HCT116 (cell line): ENCODE data around the gene GATM. TPM values are rescaled to one million over a fixed set of nuclear protein-coding genes. Genes with fewer than 3 reads are reported as not detected.

Source experiments
- ATAC-seq: fragments of 200-7000 bp; cut with Tn5 transposase; 2 replicates; pipeline ENCODE4 v1.9.1; 2020; ENCODE audit warnings: mild to moderate bottlenecking, moderate library complexity
- BruUV-seq: library from RNA; stranded (reverse); fragments of 400-500 nt; replicated peaks from 2 replicates; lab custom pipeline; 2021; lab: Mats Ljungman, UMichigan
- CTCF ChIA-PET: fragments of 300-600 bp; sonication (Branson Sonifier 250); formaldehyde crosslinking; loops from one replicate; lab custom pipeline; 2021; ENCODE audit warnings: antibody characterized with exemption; lab: Charles Lee
- POLR2A ChIA-PET: fragments of 300-600, 350-600 bp; sonication (Branson Sonifier 250); formaldehyde crosslinking; loops from one replicate; lab custom pipeline; 2021; ENCODE audit warnings: antibody characterized with exemption; lab: Charles Lee
- RAD21 ChIA-PET, 2 experiments: fragments of 300-600 bp; sonication (Branson Sonifier 250); formaldehyde crosslinking; loops; one replicate each; lab custom pipeline; 2023; ENCODE audit warnings: low total read pairs in 2 of 2; ENCODE audit not compliant: uncharacterized antibody in 2 of 2, unreplicated experiment in 2 of 2, low non-redundant PET in 1 of 2; lab: Charles Lee
- DNase-seq: peaks from one replicate; pipeline ENCODE4 v3.0.0-alpha.2; 2010; ENCODE audit warnings: low read depth, low spot score
- H2AFZ ChIP-seq: fragments of 200-600 bp; shearing (Covaris generic), sonication (generic); 2 replicates; pipeline ENCODE4 v1.6.1; 2017; ENCODE audit warnings: low read depth, mixed run types, mixed read lengths, antibody characterized with exemption, low read length; ENCODE audit not compliant: poor library complexity, severe bottlenecking
- H3K27ac ChIP-seq: 2 replicates; pipeline ENCODE4 v1.5.1; 2012; ENCODE audit warnings: low read depth, low read length
- H3K27me3 ChIP-seq: fragments of 200-600 bp; sonication (generic); 2 replicates; pipeline ENCODE4 v1.6.1; 2016; ENCODE audit warnings: mixed run types, low read length, mixed read lengths; ENCODE audit not compliant: insufficient read depth
- H3K36me3 ChIP-seq, 2 experiments: fragments of 200-500 bp in 1 of 2; fragments of 200-600 bp in 1 of 2; sonication (Bioruptor generic) in 1 of 2; sonication (generic) in 1 of 2; 2 replicates each; pipeline versions ENCODE4 v1.5.1 to v1.6.1; 2014 to 2016; ENCODE audit warnings: low read length in 2 of 2, inconsistent platforms in 1 of 2, mixed read lengths in 1 of 2, mixed run types in 1 of 2; ENCODE audit not compliant: insufficient read depth in 2 of 2, control insufficient read depth in 1 of 2
- H3K4me1 ChIP-seq, 2 experiments: fragments of 200-600 bp in 1 of 2; sonication (generic) in 1 of 2; 2 replicates each; pipeline versions ENCODE4 v1.5.1 to v1.6.1; 2012 to 2017; ENCODE audit warnings: low read length in 2 of 2, inconsistent platforms in 1 of 2, mild to moderate bottlenecking in 1 of 2, mixed read lengths in 1 of 2, mixed run types in 1 of 2, moderate library complexity in 1 of 2; ENCODE audit not compliant: insufficient read depth in 2 of 2, control insufficient read depth in 1 of 2
- H3K4me2 ChIP-seq: fragments of 200-600 bp; sonication (generic); 2 replicates; pipeline ENCODE4 v1.6.1; 2017; ENCODE audit warnings: mixed run types, low read length, mixed read lengths
- H3K4me3 ChIP-seq, 2 experiments: fragments of 200-600 bp in 1 of 2; sonication (generic) in 1 of 2; replicated peaks in 1 of 2; 2 replicates each; pipeline ENCODE4 v1.5.1; 2011 to 2016; ENCODE audit warnings: low read length in 2 of 2, control low read depth in 1 of 2, low read depth in 1 of 2, mild to moderate bottlenecking in 1 of 2, mixed read lengths in 1 of 2, mixed run types in 1 of 2
- H3K79me2 ChIP-seq: fragments of 200-600 bp; sonication (generic); 2 replicates; pipeline ENCODE4 v1.6.1; 2017; ENCODE audit warnings: mild to moderate bottlenecking, mixed run types, low read length, moderate library complexity, mixed read lengths; ENCODE audit not compliant: insufficient read depth
- H3K9ac ChIP-seq: fragments of 200-600 bp; sonication (generic); 2 replicates; pipeline ENCODE4 v1.6.1; 2016; ENCODE audit warnings: low read length, mixed read lengths
- H3K9me2 ChIP-seq: fragments of 200-600 bp; sonication (generic), shearing (Covaris generic); 2 replicates; pipeline ENCODE4 v1.6.1; 2017; ENCODE audit warnings: mixed run types, mild to moderate bottlenecking, moderate library complexity; ENCODE audit not compliant: insufficient read depth
- H3K9me3 ChIP-seq, 2 experiments: fragments of 200-500 bp in 1 of 2; fragments of 200-600 bp in 1 of 2; sonication (Bioruptor generic) in 1 of 2; sonication (generic) in 1 of 2; 2 replicates each; pipeline ENCODE4 v1.6.1; 2014 to 2017; ENCODE audit warnings: low read length in 2 of 2, mixed read lengths in 2 of 2, inconsistent platforms in 1 of 2, low read depth in 1 of 2, mild to moderate bottlenecking in 1 of 2, mixed run types in 1 of 2, moderate library complexity in 1 of 2; ENCODE audit not compliant: control insufficient read depth in 1 of 2, insufficient read depth in 1 of 2
- H4K20me1 ChIP-seq: fragments of 200-600 bp; sonication (generic), shearing (Covaris generic); 2 replicates; pipeline ENCODE4 v1.6.1; 2017; ENCODE audit warnings: mixed run types, mild to moderate bottlenecking, moderate library complexity; ENCODE audit not compliant: insufficient read depth
- ATF3 ChIP-seq: IDR thresholded peaks from 2 replicates; pipeline ENCODE4 v1.6.1; 2012
- CTCF ChIP-seq, 3 experiments: fragments of 200-600 bp in 1 of 3; sonication (generic) in 1 of 3; IDR thresholded peaks in 2 of 3; conservative IDR thresholded peaks in 1 of 3; 2 replicates each; pipeline ENCODE4 v1.5.1; 2012 to 2017; ENCODE audit warnings: low read depth in 2 of 3, low read length in 2 of 3, antibody characterized with exemption in 1 of 3, borderline replicate concordance in 1 of 3, control low read depth in 1 of 3, mild to moderate bottlenecking in 1 of 3, mixed read lengths in 1 of 3, mixed run types in 1 of 3, moderate library complexity in 1 of 3; ENCODE audit not compliant: insufficient read depth in 1 of 3
- EGR1 ChIP-seq: IDR thresholded peaks from 2 replicates; pipeline ENCODE4 v1.6.1; 2012; ENCODE audit warnings: low read depth
- ELF1 ChIP-seq: IDR thresholded peaks from 2 replicates; pipeline ENCODE4 v1.6.1; 2012; ENCODE audit warnings: low read depth, borderline replicate concordance
- EZH2 ChIP-seq: fragments of 200-600 bp; sonication (generic); IDR thresholded peaks from 2 replicates; pipeline ENCODE4 v1.6.1; 2017; ENCODE audit warnings: antibody characterized with exemption, mixed run types
- EZH2phosphoT487 ChIP-seq: fragments of 200-600 bp; IDR thresholded peaks from 2 replicates; pipeline ENCODE4 v1.6.1; 2018; ENCODE audit warnings: antibody characterized with exemption, borderline replicate concordance
- FOSL1 ChIP-seq: IDR thresholded peaks from 2 replicates; pipeline ENCODE4 v1.6.1; 2012; ENCODE audit warnings: low read depth
- JUND ChIP-seq: IDR thresholded peaks from 2 replicates; pipeline ENCODE4 v1.6.1; 2012
- MAX ChIP-seq: IDR thresholded peaks from 2 replicates; pipeline ENCODE4 v1.6.1; 2012
- POLR2A ChIP-seq: IDR thresholded peaks from 2 replicates; pipeline ENCODE4 v1.7.0; 2011; ENCODE audit warnings: borderline replicate concordance; ENCODE audit not compliant: insufficient read depth, insufficient read length; ENCODE audit errors: extremely low read depth
- POLR2AphosphoS5 ChIP-seq: IDR thresholded peaks from 2 replicates; pipeline ENCODE4 v1.6.1; 2011; ENCODE audit warnings: mild to moderate bottlenecking, low read depth, low read length, moderate library complexity
- SP1 ChIP-seq: IDR thresholded peaks from 2 replicates; pipeline ENCODE4 v1.6.1; 2012; ENCODE audit warnings: low read depth
- TCF7L2 ChIP-seq: IDR thresholded peaks from 2 replicates; pipeline ENCODE4 v1.7.0; 2011; ENCODE audit warnings: borderline replicate concordance, inconsistent platforms; ENCODE audit not compliant: insufficient read depth, insufficient read length; ENCODE audit errors: extremely low read depth
- ZFX ChIP-seq: fragments of 450-650 bp; IDR thresholded peaks from 2 replicates; pipeline ENCODE4 v1.6.1; 2017
- ZNF274 ChIP-seq: fragments of 200-500 bp; sonication (Bioruptor generic); IDR thresholded peaks from 2 replicates; pipeline ENCODE4 v1.6.1; 2014; ENCODE audit warnings: mild to moderate bottlenecking, low read depth, low read length, inconsistent platforms
- intact Hi-C: fragments of 100-400 bp; cut with micrococcal nuclease; formaldehyde crosslinking; loops from 2 replicates; pipeline ENCODE4 v1.10.0; 2022
- total RNA-seq: library from RNA; stranded (reverse); gene quantifications from one replicate; pipeline ENCODE4 v1.2.1, GENCODE V29; 2021; ENCODE audit not compliant: unreplicated experiment

Gene GATM
- total RNA-seq, 1 experiment from 2014 or later: 3.1 TPM

- no peak for TF ChIP-seq ZNF274
- no peak for TF ChIP-seq POLR2AphosphoS5
- TF ChIP-seq CTCF (IDR thresholded peaks at IDR 0.05 in 2 of 3, conservative IDR thresholded peaks at IDR 0.05 in 1 of 3; ENCODE audit: borderline replicate concordance in 1 of 3, insufficient read depth in 1 of 3, low read depth in 2 of 3, low read length in 2 of 3): no peak
- TF ChIP-seq EZH2: no peak
Observed at GRCh38 chr15:45341790-45342189, 36.6 kb downstream of the GATM start (continued).

- no TSS peak for BruUV-seq
- no peak for TF ChIP-seq ZFX
- no peak for TF ChIP-seq TCF7L2
- TF ChIP-seq EZH2: no peak
- TF ChIP-seq MAX: no peak
- TF ChIP-seq POLR2A: no peak
- TF ChIP-seq SP1: no peak
- TF ChIP-seq EZH2phosphoT487: no peak
- TF ChIP-seq POLR2AphosphoS5: no peak
- no peak for TF ChIP-seq ELF1
- TF ChIP-seq ATF3: no peak
- no peak for TF ChIP-seq FOSL1
- no peak for TF ChIP-seq JUND
- no peak for TF ChIP-seq EGR1
- Histone ChIP-seq H3K9ac (no peak overlapping the region), H3K79me2 (no peaks in the 10 kb centered on the region), H3K4me2 (no peak overlapping the region), H4K20me1 (no peaks in the 10 kb centered on the region), H3K4me1 (peaks cover 3 to 5% of the 10 kb centered on the region in 2 experiments; a peak in 2 of 4 replicates), H2AFZ (no peak overlapping the region), H3K27ac (no peak overlapping the region), H3K36me3 (no peaks in the 10 kb centered on the region), H3K4me3 (no peak overlapping the region), H3K27me3 (no peaks in the 10 kb centered on the region), H3K9me3 (no peaks in the 10 kb centered on the region), H3K9me2 (no peaks in the 10 kb centered on the region)
- intact Hi-C loops: no loop called here
- no peak for ATAC-seq
- no peak for DNase-seq
- ChIA-PET POLR2A (no interaction called here), RAD21 (no interaction called here), CTCF (no interaction called here)
Observed at GRCh38 chr15:45340429-45340828, 37.9 kb downstream of the GATM start.
